Naive thymus-derived CD4-positive, alpha-beta T cell (primary cell): ENCODE data around the gene ANKRD55. TPM values are rescaled to one million over a fixed set of nuclear protein-coding genes. Genes with fewer than 3 reads are reported as not detected.
A peak's percentile ranks its signal among the peaks of the same experiment; 100 is the strongest.

Experiments
- ATAC-seq: fragments of 150-1000 bp; cut with Tn5 transposase; 2 replicates; pipeline ENCODE4 v1.10.0; 2021; ENCODE audit warnings: mild to moderate bottlenecking, moderate library complexity
- CTCF ChIA-PET: fragments of 350-600 bp; sonication (Branson Sonifier 250); formaldehyde crosslinking; loops from one replicate; lab custom pipeline; 2021; ENCODE audit warnings: antibody characterized with exemption; lab: Charles Lee
- POLR2A ChIA-PET: fragments of 350-600 bp; sonication (Branson Sonifier 250); formaldehyde crosslinking; loops from one replicate; lab custom pipeline; 2021; ENCODE audit warnings: antibody characterized with exemption, inconsistent platforms; lab: Charles Lee
- DNase-seq, 9 donors: peaks; one replicate each; pipeline versions ENCODE4 v3.0.0 to v3.0.0-alpha.2; 2020 to 2022; ENCODE audit warnings: mixed read lengths in 1 of 9
- H3K27ac ChIP-seq: one replicate; pipeline ENCODE4 v1.7.0; 2013; ENCODE audit warnings: mild to moderate bottlenecking, low read depth, low read length, moderate library complexity
- H3K27me3 ChIP-seq, 2 donors: one replicate each; pipeline ENCODE4 v1.7.0; 2013; ENCODE audit warnings: low read length in 2 of 2, mild to moderate bottlenecking in 2 of 2, moderate library complexity in 2 of 2; ENCODE audit not compliant: control insufficient read depth in 2 of 2, insufficient read depth in 2 of 2
- H3K36me3 ChIP-seq, 3 experiments: 1 replicate in 2 of 3; 2 replicates in 1 of 3; pipeline ENCODE4 v1.7.0; 2013; ENCODE audit warnings: low read length in 3 of 3, mild to moderate bottlenecking in 3 of 3, moderate library complexity in 1 of 3; ENCODE audit not compliant: insufficient read depth in 3 of 3, control insufficient read depth in 2 of 3
- H3K4me1 ChIP-seq, 2 donors: one replicate each; pipeline ENCODE4 v1.7.0; 2013; ENCODE audit warnings: low read length in 2 of 2, mild to moderate bottlenecking in 2 of 2, moderate library complexity in 1 of 2; ENCODE audit not compliant: control insufficient read depth in 2 of 2, insufficient read depth in 2 of 2
- H3K4me3 ChIP-seq: 2 replicates; pipeline ENCODE4 v1.7.0; 2013; ENCODE audit warnings: mild to moderate bottlenecking, low read length
- H3K9me3 ChIP-seq, 3 experiments: 1 replicate in 2 of 3; 2 replicates in 1 of 3; pipeline ENCODE4 v1.7.0; 2013; ENCODE audit warnings: low read length in 3 of 3; ENCODE audit not compliant: control insufficient read depth in 2 of 3
- H3K27ac Mint-ChIP-seq, 9 donors: one replicate each; pipeline ENCODE4 v1.8.0; 2020 to 2022; ENCODE audit warnings: mixed read lengths in 9 of 9, mild to moderate bottlenecking in 8 of 9, moderate library complexity in 5 of 9, inconsistent platforms in 2 of 9
- H3K27me3 Mint-ChIP-seq, 5 donors: one replicate each; pipeline ENCODE4 v1.8.0; 2021 to 2022; ENCODE audit warnings: mixed read lengths in 5 of 5, mild to moderate bottlenecking in 1 of 5
- H3K36me3 Mint-ChIP-seq, 5 donors: one replicate each; pipeline ENCODE4 v1.8.0; 2020 to 2022; ENCODE audit warnings: mixed read lengths in 5 of 5, mild to moderate bottlenecking in 3 of 5, inconsistent platforms in 1 of 5
- H3K4me1 Mint-ChIP-seq, 7 donors: one replicate each; pipeline ENCODE4 v1.8.0; 2020 to 2022; ENCODE audit warnings: mixed read lengths in 7 of 7, mild to moderate bottlenecking in 3 of 7, inconsistent platforms in 1 of 7
- H3K4me3 Mint-ChIP-seq, 10 donors: one replicate each; pipeline ENCODE4 v1.8.0; 2020 to 2022; ENCODE audit warnings: mild to moderate bottlenecking in 10 of 10, mixed read lengths in 10 of 10, moderate library complexity in 6 of 10, inconsistent platforms in 2 of 10
- H3K9me3 Mint-ChIP-seq, 11 donors: one replicate each; pipeline ENCODE4 v1.8.0; 2020 to 2022; ENCODE audit warnings: mixed read lengths in 11 of 11, mild to moderate bottlenecking in 4 of 11, inconsistent platforms in 1 of 11, moderate library complexity in 1 of 11
- intact Hi-C, 2 donors: fragments of 100-400 bp; cut with micrococcal nuclease; formaldehyde crosslinking; loops; one replicate each; pipeline ENCODE4 v1.15.1; 2023
- polyA plus RNA-seq, 2 donors: library from polyadenylated mRNA; unstranded; fragments of 300-500 nt; fragmentation: Illumina TruSeq; gene quantifications; one replicate each; pipeline ENCODE4 v1.2.3, GENCODE V29; 2021
- total RNA-seq, 6 experiments: library from RNA in 5 of 6; stranded (reverse) in 5 of 6; gene quantifications; 1 replicate in 5 of 6; 2 replicates in 1 of 6; pipeline ENCODE4 v1.2.3 and lab custom pipeline; 2021 to 2026

Gene ANKRD55
- total and polyA plus RNA-seq, 7 experiments from 2014 or later: 7.1 to 89.7 (median 24.4) TPM

GRCh38 chr5:56050551-56051255, 182.4 kb downstream of the ANKRD55 start:
- CTCF ChIA-PET: interaction anchor here (0.5 to 1.5 kb wide), 12 partner anchors 9 to 150 kb away, joined by 3 to 10 read pairs (median 4); no protein-coding TSS in a partner anchor
- Mint-ChIP-seq H3K27me3 (peaks cover 0 to 5% (median 0%) of the 10 kb centered on the region in 5 donors), H3K4me3 (peak overlapping the region; percentile 60 to 92 (median 76)), H3K36me3 (peaks cover 1 to 34% (median 10%) of the 10 kb centered on the region in 5 donors), H3K9me3 (peaks cover 0 to 15% (median 5%) of the 10 kb centered on the region in 11 donors), H3K4me1 (peaks cover 40 to 95% (median 74%) of the 10 kb centered on the region in 7 donors), H3K27ac (peak overlapping the region; percentile 77 to 95 (median 89))
- DNase-seq: peak in 8 of 9 donors; percentile 4 to 77 (median 66)
- POLR2A ChIA-PET: interaction anchor here (0.6 to 4.2 kb wide), 21 partner anchors 9 to 872 kb away, joined by 3 to 46 read pairs (median 3); partner anchors contain the start of gene IL6ST
- Histone ChIP-seq H3K36me3 (no peaks in the 10 kb centered on the region), H3K27ac (peak overlapping the region; percentile 62), H3K9me3 (no peaks in the 10 kb centered on the region), H3K4me3 (peak overlapping the region; percentile 34), H3K4me1 (peaks cover 11 to 76% of the 10 kb centered on the region in 2 donors), H3K27me3 (no peaks in the 10 kb centered on the region)
- intact Hi-C loops: loop anchor here (1.0 to 5.0 kb wide), 9 partner anchors 8 to 72 kb away; partner anchors contain the start of gene IL6ST (in 1 of the 2)
- ATAC-seq: peak; percentile 71

Other genes starting within 250 kb of the ANKRD55 start
- 100 to 1,000 TPM; 101 to 372 (median 346) TPM for gene IL6ST, start 238.4 kb downstream of the ANKRD55 start, total RNA-seq
- gene IL6ST, start 238.4 kb downstream of the ANKRD55 start, polyA plus RNA-seq: 100 to 1,000 TPM; 130 to 148 TPM